Gastrocnemius medialis (tissue), 4 donors: ENCODE measurements around the gene SPCS2. TPM values are rescaled to one million over a fixed set of nuclear protein-coding genes. Genes with fewer than 3 reads are reported as not detected.

Experiments used
- ATAC-seq, 2 donors: fragments of 150-250 bp; one replicate each; pipeline ENCODE4 v1.9.1; 2016
- DNase-seq, 2 donors: peaks; one replicate each; pipeline ENCODE4 v3.0.0-alpha.2; 2019
- H3K27ac ChIP-seq, 4 donors: fragments of 200-600 bp; sonication (generic); 1 replicate in 1 of 4; 2 replicates in 3 of 4; pipeline ENCODE4 v1.5.1; 2016 to 2018; ENCODE audit warnings: mild to moderate bottlenecking in 2 of 4, moderate library complexity in 1 of 4
- H3K27me3 ChIP-seq, 3 donors: fragments of 200-600 bp; sonication (generic) in 2 of 3; 1 replicate in 1 of 3; 2 replicates in 2 of 3; pipeline versions ENCODE4 v1.5.1 to v1.6.0; 2016 to 2019; ENCODE audit warnings: mild to moderate bottlenecking in 1 of 3, moderate library complexity in 1 of 3
- H3K36me3 ChIP-seq, 2 donors: fragments of 200-600 bp; sonication (generic) in 1 of 2; one replicate each; pipeline ENCODE4 v1.5.1; 2017 to 2018
- H3K4me1 ChIP-seq, 2 donors: fragments of 200-600 bp; sonication (generic) in 1 of 2; one replicate each; pipeline ENCODE4 v1.5.1; 2016 to 2017; ENCODE audit warnings: mild to moderate bottlenecking in 2 of 2
- H3K4me3 ChIP-seq, 4 donors: fragments of 200-600 bp; sonication (generic) in 3 of 4; 1 replicate in 1 of 4; 2 replicates in 3 of 4; pipeline ENCODE4 v1.5.1; 2016 to 2019; ENCODE audit warnings: mild to moderate bottlenecking in 2 of 4
- H3K9me3 ChIP-seq, 3 donors: fragments of 200-600 bp; sonication (generic) in 2 of 3; 1 replicate in 1 of 3; 2 replicates in 2 of 3; pipeline ENCODE4 v1.5.1; 2016 to 2019
- CTCF ChIP-seq, 5 experiments: fragments of 450-650 bp in 3 of 5; fragments of 200-600 bp in 2 of 5; sonication (generic) in 2 of 5; IDR thresholded peaks in 4 of 5; conservative IDR thresholded peaks in 1 of 5; 1 replicate in 4 of 5; 2 replicates in 1 of 5; pipeline ENCODE4 v1.5.1; 2016 to 2019; ENCODE audit warnings: antibody characterized with exemption in 5 of 5, mild to moderate bottlenecking in 3 of 5, moderate library complexity in 3 of 5
- POLR2A ChIP-seq, 2 donors: fragments of 450-650 bp; IDR thresholded peaks; one replicate each; pipeline ENCODE4 v1.6.1; 2017; ENCODE audit warnings: antibody characterized with exemption in 2 of 2, mild to moderate bottlenecking in 2 of 2, moderate library complexity in 2 of 2
- in situ Hi-C, 4 donors: fragments of 200-750 bp; cut with MboI; loops; one replicate each; pipeline versions ENCODE4 v1.15.0 to v1.8.0; 2017; ENCODE audit warnings: low sequenced_read_pairs in 4 of 4
- intact Hi-C: fragments of 100-400 bp; cut with DNase I; formaldehyde crosslinking; loops from one replicate; pipeline ENCODE4 v1.15.1; 2023; ENCODE audit warnings: low total_unique reads
- total RNA-seq, 4 donors: library from RNA; depleted of rRNA; stranded (reverse); fragments of >200 nt; gene quantifications; one replicate each; pipeline versions ENCODE4 v1.1.0 to v1.2.3, GENCODE V29; 2016

The SPCS2 gene
- total RNA-seq, 4 donors from 2014 or later, result 16.9 to 38.3 (median 22.8) TPM

GRCh38 chr11:74929431-74930363 lies 19.4 kb upstream of the SPCS2 start:
- TF ChIP-seq POLR2A (IDR thresholded peaks at IDR 0.05), result no peak
- peak; percentile 63 to 85 (median 84) for TF ChIP-seq CTCF (IDR thresholded peaks at IDR 0.05 in 4 of 5, conservative IDR thresholded peaks at IDR 0.05 in 1 of 5)
- Histone ChIP-seq H3K27ac (no peak overlapping the region), H3K4me3 (no peak overlapping the region), H3K36me3 (peaks cover 0 to 11% of the 10 kb centered on the region in 2 donors), H3K9me3 (no peaks in the 10 kb centered on the region), H3K27me3 (no peaks in the 10 kb centered on the region), H3K4me1 (peaks cover 6 to 8% of the 10 kb centered on the region in 2 donors)
- in situ Hi-C loops, result loop anchor here (5.0 to 25.0 kb wide), 5 partner anchors 95 to 318 kb away; partner anchors contain the start of gene TPBGL (in 2 of the 4)
- DNase-seq, result peak; percentile 54 to 65
- ATAC-seq, result peak; percentile 79 to 94
- intact Hi-C loops, result loop anchor here (1.0 to 10.0 kb wide), 3 partner anchors 103 to 312 kb away; no protein-coding TSS in a partner anchor

- Histone ChIP-seq H3K27me3 (no peaks in the 10 kb centered on the region), H3K27ac (no peak overlapping the region), H3K36me3 (peaks cover 0 to 32% of the 10 kb centered on the region in 2 donors), H3K4me3 (no peak overlapping the region), H3K4me1 (no peaks in the 10 kb centered on the region), H3K9me3 (no peaks in the 10 kb centered on the region)
- no peak for TF ChIP-seq CTCF (IDR thresholded peaks at IDR 0.05 in 4 of 5, conservative IDR thresholded peaks at IDR 0.05 in 1 of 5)
- no peak for TF ChIP-seq POLR2A (IDR thresholded peaks at IDR 0.05)
- in situ Hi-C loops, result loop anchor here in 2 of 4 donors (5.0 to 25.0 kb wide), 3 partner anchors 95 to 315 kb away; partner anchors contain the start of gene TPBGL (in 1 of the 2)
- ATAC-seq (no peak), DNase-seq (no peak)
- intact Hi-C loops, result no loop called here
Measured at GRCh38 chr11:74932169-74932568, 16.9 kb upstream of the SPCS2 start.

GRCh38 chr11:74932797-74933196 lies 16.3 kb upstream of the SPCS2 start:
- intact Hi-C loops (no loop called here), in situ Hi-C loops (loop anchor here in 2 of 4 donors (5.0 to 25.0 kb wide), 3 partner anchors 95 to 315 kb away; partner anchors contain the start of gene TPBGL (in 1 of the 2))
- no peak for TF ChIP-seq CTCF (IDR thresholded peaks at IDR 0.05 in 4 of 5, conservative IDR thresholded peaks at IDR 0.05 in 1 of 5)
- no peak for TF ChIP-seq POLR2A (IDR thresholded peaks at IDR 0.05)
- Histone ChIP-seq H3K27ac (no peak overlapping the region), H3K9me3 (no peaks in the 10 kb centered on the region), H3K36me3 (peaks cover 0 to 32% of the 10 kb centered on the region in 2 donors), H3K27me3 (no peaks in the 10 kb centered on the region), H3K4me1 (no peaks in the 10 kb centered on the region), H3K4me3 (no peak overlapping the region)
- DNase-seq (no peak), ATAC-seq (no peak)

DNA sequence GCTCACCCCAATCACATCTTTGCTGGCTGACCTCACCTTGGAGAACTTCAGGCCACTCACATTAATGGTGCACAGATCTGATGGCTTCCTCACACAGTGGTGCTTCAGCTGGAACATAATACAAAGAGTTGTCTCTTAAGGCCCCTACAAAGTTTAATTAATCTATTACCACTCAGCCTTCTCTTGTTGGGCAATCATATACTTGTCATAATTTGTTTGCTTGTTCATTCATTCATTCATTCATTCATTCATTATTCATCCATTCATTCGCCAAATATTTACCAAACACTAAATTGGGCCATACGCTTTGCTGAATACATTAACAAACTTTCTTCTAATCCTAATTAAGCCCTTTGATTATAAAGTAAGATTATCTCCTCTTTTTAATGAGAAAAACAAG lies 15.3 kb upstream of the SPCS2 start:
- no peaks in the 10 kb centered on the region for H3K9me3 ChIP-seq

More for the DNA sequence above, 15.3 kb upstream of the SPCS2 start:
- TF ChIP-seq CTCF (IDR thresholded peaks at IDR 0.05 in 4 of 5, conservative IDR thresholded peaks at IDR 0.05 in 1 of 5) (no peak), POLR2A (IDR thresholded peaks at IDR 0.05) (no peak)
- H3K36me3 ChIP-seq, result peaks cover 0 to 32% of the 10 kb centered on the region in 2 donors
- H3K27me3 ChIP-seq, result no peaks in the 10 kb centered on the region
- no peaks in the 10 kb centered on the region for H3K4me1 ChIP-seq
- H3K4me3 ChIP-seq, result no peak overlapping the region
- ATAC-seq (no peak), DNase-seq (no peak)
- intact Hi-C loops (no loop called here), in situ Hi-C loops (loop anchor here in 2 of 4 donors (5.0 to 25.0 kb wide), 3 partner anchors 94 to 314 kb away; partner anchors contain the start of gene TPBGL (in 1 of the 2))
- H3K27ac ChIP-seq, result no peak overlapping the region
